ENCODE data around the gene TRMT1. TPM values are rescaled to one million over a fixed set of nuclear protein-coding genes. Genes with fewer than 3 reads are reported as not detected.

TRMT1 gene
- total RNA-seq, 1 experiment from 2014 or later: 36.5 TPM

DNA sequence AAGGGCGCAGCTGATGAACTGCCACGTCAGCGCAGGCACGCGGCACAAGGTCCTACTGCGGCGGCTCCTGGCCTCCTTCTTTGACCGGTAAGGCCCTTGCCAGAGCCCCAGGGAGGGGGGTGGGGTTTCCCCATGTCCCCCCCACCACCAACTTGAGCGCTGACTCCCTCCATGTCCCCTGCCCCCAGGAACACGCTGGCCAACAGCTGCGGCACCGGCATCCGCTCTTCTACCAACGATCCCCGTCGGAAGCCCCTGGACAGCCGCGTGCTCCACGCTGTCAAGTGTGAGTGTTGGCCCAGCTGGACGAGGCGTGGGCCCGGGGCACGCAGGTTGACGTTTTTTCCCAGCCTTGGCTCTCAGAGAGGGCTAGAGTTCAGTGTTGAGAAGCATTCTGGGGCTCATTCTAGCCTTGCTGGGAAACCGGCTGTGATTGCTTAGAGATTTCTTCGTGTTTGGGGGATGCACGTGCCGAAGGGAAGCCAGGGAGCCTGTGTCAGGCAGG, 20.8 kb upstream of the TRMT1 start:
- Mint-ChIP-seq H3K9me3 (ENCODE audit: low read depth, unreplicated experiment) (no peaks in the 10 kb centered on the region), H3K36me3 (ENCODE audit: insufficient read depth, unreplicated experiment) (peaks cover 24% of the 10 kb centered on the region), H3K27ac (ENCODE audit: unreplicated experiment) (no peak overlapping the region), H3K4me3 (ENCODE audit: low read depth, unreplicated experiment) (no peak overlapping the region), H3K27me3 (ENCODE audit: unreplicated experiment) (no peaks in the 10 kb centered on the region), H3K4me1 (ENCODE audit: low read depth, unreplicated experiment) (no peaks in the 10 kb centered on the region)
- no peak for TF ChIP-seq CTCF (IDR thresholded peaks at IDR 0.05; ENCODE audit: unreplicated experiment)
- no peak for DNase-seq
- CTCF ChIA-PET: no interaction called here
- intact Hi-C loops (cut with micrococcal nuclease; ENCODE audit: unreplicated experiment): no loop called here
- no TSS peak for BruUV-seq (replicated peaks)

GRCh38 chr19:13135068-13136062, 18.8 kb upstream of the TRMT1 start:
- Mint-ChIP-seq H3K36me3 (ENCODE audit: insufficient read depth, unreplicated experiment) (peaks cover 17% of the 10 kb centered on the region), H3K9me3 (ENCODE audit: low read depth, unreplicated experiment) (no peaks in the 10 kb centered on the region), H3K4me1 (ENCODE audit: low read depth, unreplicated experiment) (no peaks in the 10 kb centered on the region), H3K27ac (ENCODE audit: unreplicated experiment) (no peak overlapping the region), H3K27me3 (ENCODE audit: unreplicated experiment) (no peaks in the 10 kb centered on the region), H3K4me3 (ENCODE audit: low read depth, unreplicated experiment) (no peak overlapping the region)
- CTCF ChIA-PET: interaction anchor here (0.6 kb wide), 1 partner anchor 26 kb away, joined by 3 read pairs; no protein-coding TSS in a partner anchor
- DNase-seq: no peak
- no peak for TF ChIP-seq CTCF (IDR thresholded peaks at IDR 0.05; ENCODE audit: unreplicated experiment)
- no TSS peak for BruUV-seq (replicated peaks)
- intact Hi-C loops (cut with micrococcal nuclease; ENCODE audit: unreplicated experiment): no loop called here

GRCh38 chr19:13134626-13135025, 18.1 kb upstream of the TRMT1 start:
- DNase-seq: no peak
- H3K9me3 Mint-ChIP-seq (ENCODE audit: low read depth, unreplicated experiment): no peaks in the 10 kb centered on the region
- H3K27ac Mint-ChIP-seq (ENCODE audit: unreplicated experiment): no peak overlapping the region
- intact Hi-C loops (cut with micrococcal nuclease; ENCODE audit: unreplicated experiment): no loop called here
- H3K36me3 Mint-ChIP-seq (ENCODE audit: insufficient read depth, unreplicated experiment): peaks cover 17% of the 10 kb centered on the region
- no peaks in the 10 kb centered on the region for H3K4me1 Mint-ChIP-seq (ENCODE audit: low read depth, unreplicated experiment)
- CTCF ChIA-PET: interaction anchor here (0.7 kb wide), 1 partner anchor 167 kb away, joined by 3 read pairs; no protein-coding TSS in a partner anchor
- H3K4me3 Mint-ChIP-seq (ENCODE audit: low read depth, unreplicated experiment): no peak overlapping the region
- H3K27me3 Mint-ChIP-seq (ENCODE audit: unreplicated experiment): no peaks in the 10 kb centered on the region
- TF ChIP-seq CTCF (IDR thresholded peaks at IDR 0.05; ENCODE audit: unreplicated experiment): no peak
- BruUV-seq (replicated peaks): no TSS peak

GRCh38 chr19:13133241-13133870, 16.8 kb upstream of the TRMT1 start:
- no peaks in the 10 kb centered on the region for H3K4me1 Mint-ChIP-seq (ENCODE audit: low read depth, unreplicated experiment)
- H3K27ac Mint-ChIP-seq (ENCODE audit: unreplicated experiment): no peak overlapping the region
- no peak for DNase-seq
- intact Hi-C loops (cut with micrococcal nuclease; ENCODE audit: unreplicated experiment): no loop called here
- no peak overlapping the region for H3K4me3 Mint-ChIP-seq (ENCODE audit: low read depth, unreplicated experiment)
- BruUV-seq (replicated peaks): no TSS peak
- no peaks in the 10 kb centered on the region for H3K9me3 Mint-ChIP-seq (ENCODE audit: low read depth, unreplicated experiment)
- CTCF ChIA-PET: no interaction called here
- peaks cover 17% of the 10 kb centered on the region for H3K36me3 Mint-ChIP-seq (ENCODE audit: insufficient read depth, unreplicated experiment)
- no peak for TF ChIP-seq CTCF (IDR thresholded peaks at IDR 0.05; ENCODE audit: unreplicated experiment)
- no peaks in the 10 kb centered on the region for H3K27me3 Mint-ChIP-seq (ENCODE audit: unreplicated experiment)
